Activated CD4-positive, alpha-beta T cell treated with anti-CD3 and anti-CD28 coated beads, Interleukin-2, amount 50 U/mL, for 4 hours (primary cell): ENCODE results near the gene RDH13.
"Not testable (repeated sequence)": the region's sequence is repeated elsewhere in the genome, so short reads cannot be mapped to it uniquely, and the experiment has no call there.

ENCODE experiments used
- DNase-seq, 2 experiments: peaks; one replicate each; pipeline ENCODE4 v3.0.0-alpha.2; 2020

Gene RDH13

DNA sequence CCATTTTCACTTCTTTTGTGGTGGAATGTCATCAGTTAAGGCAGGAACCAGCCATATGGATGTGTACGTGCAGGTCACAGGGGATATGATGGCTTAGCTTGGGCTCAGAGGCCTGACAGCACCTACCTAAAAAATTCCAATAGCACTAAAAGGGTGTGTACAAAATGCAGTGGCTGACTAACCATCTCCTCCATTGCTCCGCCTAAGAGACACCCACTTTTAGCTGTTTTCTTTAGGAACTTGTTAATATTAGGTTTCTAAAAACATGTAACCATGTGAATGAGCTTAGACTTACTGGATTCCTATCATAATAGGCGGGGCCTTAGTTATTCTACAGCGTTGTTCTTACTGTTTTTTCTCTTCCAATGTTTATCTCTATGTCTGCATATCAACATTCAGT lies 50.6 kb downstream of the RDH13 start:
- no peak for DNase-seq

DNA sequence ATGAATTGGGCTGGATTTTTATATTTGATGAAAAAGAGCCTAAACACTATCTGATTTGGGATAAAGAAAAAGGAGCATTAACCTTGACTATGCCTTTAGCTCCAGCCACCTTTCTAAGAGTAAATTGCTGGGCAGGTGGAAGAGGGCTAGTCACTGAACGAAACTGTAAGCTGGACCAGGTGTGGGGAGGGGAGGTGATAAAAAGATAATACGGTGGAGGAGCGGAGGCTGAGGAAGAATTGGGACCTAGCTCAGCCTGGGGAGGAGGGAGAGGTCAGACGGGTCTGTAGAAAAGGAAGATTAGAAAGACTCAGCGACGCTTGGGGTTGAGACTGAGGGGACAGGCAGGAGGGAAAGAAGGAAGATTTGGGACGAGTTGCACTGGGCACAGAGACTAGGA lies 52.4 kb downstream of the RDH13 start:
- DNase-seq: not testable (repeated sequence)

DNA sequence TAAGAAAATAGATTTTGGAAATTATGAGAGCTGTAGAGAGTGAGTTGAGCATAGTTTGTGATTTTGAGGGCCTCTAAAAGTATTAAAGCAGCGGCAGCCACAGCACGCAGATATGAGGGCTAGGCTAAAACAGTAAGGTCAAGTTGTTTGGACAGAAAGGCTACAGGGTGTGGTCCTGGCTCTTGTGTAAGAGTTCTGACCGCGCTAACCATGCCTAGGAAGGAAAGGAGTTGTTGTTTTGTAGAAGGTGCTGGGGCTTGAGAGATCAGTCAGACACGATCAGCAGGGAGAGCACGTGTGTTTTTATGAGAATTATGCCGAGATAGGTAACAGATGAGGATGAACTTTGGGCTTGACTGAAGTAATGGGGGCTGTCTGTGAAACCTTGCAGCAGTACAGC lies 54.2 kb downstream of the RDH13 start:
- not testable (repeated sequence) for DNase-seq

DNA sequence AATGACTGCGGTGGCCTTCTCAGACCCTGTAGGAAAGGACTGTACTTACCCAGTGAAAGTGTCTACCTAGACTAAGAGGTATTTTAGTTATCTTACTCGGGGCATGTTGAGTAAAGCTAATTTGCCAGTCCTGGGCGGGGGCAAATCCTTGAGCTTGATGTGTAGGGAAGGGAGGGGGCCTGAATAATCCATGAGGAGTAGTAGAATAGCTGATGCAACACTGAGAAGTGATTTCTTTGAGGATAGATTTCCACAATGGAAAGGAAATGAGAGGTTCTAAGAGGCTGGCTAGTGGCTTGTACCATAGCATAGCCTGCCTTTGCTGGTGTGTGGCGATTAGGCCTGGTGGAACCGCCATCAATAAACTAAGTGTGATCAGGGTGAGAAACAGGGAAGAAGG lies 54.8 kb downstream of the RDH13 start:
- DNase-seq: not testable (repeated sequence)

DNA sequence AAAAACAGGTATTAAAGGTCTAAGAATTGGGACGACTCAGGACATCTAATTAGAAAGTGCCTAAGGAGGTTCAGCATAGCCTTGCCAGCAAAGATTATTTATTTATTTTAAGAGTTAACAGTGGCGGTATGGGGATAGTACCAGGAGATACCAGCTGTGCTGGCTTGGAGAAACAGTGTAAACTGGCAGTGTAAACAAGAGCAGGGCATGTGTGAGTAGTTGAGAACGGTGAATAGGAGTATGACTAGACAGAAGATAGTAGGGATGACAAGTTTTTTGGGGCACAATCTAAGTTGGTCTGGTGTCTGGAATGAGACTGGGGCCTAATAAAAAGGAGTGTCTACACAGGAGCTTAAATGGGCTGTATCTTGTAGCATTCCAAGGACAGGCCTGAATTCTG lies 55.4 kb downstream of the RDH13 start:
- DNase-seq: not testable (repeated sequence)

DNA sequence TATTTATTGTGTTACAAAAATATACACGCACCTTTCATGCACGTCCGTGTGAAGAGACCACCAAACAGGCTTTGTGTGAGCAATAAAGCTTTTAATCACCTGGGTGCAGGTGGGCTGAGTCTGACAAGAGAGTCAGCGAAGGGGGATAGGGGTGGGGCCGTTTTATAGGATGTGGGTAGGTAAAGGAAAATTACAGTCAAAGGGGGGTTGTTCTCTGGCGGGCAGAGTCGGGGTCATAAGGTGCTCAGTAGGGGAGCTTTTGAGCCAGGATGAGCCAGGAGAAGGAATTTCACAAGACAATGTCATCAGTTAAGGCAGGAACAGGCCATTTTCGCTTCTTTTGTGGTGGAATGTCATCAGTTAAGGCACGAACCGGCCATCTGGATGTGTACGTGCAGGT lies 56.2 kb downstream of the RDH13 start:
- not testable (repeated sequence) for DNase-seq

DNA sequence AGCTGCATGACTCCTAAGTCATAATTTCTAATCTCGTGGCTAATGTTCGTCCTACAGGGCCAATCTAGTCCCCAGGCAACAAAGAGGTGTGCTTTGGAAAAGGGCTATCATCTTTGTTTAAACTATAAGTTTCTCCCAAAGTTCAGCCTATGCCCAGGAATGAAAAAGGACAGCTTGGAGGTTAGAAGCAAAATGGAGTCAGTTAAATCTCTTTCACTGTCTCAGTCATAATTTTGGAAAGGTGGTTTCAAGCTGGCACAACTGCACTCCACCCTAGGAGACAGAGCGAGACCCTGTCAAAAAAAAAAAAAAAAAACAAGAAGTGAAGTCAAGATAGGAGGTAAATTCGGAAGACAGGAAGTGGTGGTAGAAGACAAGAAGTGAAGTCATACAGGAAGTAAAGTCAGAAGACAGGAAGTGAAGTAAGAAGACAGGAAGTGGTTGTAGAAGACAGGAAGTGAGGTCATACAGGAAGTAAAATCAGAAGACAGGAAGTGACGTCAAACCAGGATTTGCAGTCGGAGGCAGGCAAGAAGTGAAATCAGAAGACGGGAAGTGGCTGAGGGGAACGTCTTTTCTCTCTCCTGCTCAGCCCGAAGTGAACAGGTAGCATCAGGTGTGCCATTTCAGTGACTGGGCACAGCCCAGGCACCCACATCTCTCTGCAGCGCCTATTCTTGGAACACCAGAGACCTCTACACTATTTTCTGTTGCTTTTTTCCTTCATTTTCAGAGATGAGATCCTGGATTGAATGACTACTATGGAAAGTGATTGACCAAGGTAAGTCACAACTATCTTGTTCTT lies 57.1 kb downstream of the RDH13 start:
- peak; percentile 4 to 6 for DNase-seq

DNA sequence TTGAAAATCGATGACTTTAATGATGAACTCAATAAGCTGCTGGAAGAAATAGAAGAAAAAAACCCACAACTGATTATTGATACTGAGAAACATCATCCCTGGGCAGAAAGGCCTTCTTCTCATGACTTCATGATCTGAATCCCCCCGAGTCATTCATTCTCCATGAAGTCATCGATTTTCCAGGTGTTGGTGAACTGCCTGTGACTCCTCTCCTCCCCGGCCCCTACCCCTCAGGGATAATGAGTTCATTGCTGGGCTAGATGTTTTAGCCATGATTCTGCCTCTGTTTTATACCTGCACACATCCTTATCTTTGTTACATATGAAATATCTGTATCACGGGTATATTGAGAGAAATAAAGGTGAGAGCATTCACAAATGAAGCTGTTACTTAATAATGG lies 62.2 kb downstream of the RDH13 start:
- no peak for DNase-seq

DNA sequence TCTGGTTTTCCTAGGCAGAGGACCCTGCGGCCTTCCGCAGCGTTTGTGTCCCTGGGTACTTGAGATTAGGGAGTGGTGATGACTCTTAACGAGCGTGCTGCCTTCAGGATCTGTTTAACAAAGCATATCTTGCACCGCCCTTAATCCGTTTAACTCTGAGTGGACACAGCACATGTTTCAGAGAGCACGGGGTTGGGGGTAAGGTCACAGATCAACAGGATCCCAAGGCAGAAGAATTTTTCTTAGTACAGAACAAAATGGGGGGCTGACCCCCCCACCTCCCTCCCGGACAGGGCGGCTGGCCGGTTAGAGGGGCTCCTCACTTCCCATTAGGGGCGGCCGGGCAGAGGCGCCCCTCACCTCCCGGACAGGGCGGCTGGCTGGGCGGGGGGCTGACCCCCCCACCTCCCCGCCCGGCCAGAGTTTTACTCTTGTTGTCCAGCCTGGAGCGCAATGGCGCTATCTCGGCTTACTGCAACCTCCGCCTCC lies 64.2 kb downstream of the RDH13 start:
- not testable (repeated sequence) for DNase-seq

DNA sequence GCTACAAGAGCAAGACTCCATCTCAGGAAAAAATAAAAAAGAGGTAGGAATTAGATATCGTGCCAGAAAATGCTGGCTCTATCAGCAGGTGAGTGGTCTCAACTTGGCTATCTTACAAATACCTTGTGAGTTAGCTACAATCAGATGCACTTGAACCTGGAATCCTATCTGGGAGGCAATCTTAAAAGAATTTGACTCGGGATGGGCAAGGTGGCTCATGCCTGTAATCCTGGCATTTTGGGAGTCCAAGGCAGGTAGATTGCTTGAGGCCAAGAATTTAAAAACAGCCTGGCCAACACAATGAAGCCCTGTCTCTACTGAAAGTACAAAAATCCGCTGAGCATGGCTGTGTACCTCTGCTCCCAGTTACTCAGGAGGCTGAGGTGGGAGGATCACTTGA lies 67.4 kb downstream of the RDH13 start:
- no peak for DNase-seq
